GM21529 (cell line): ENCODE measurements around the gene C2orf81.
"Not testable (repeated sequence)": the region's sequence is repeated elsewhere in the genome, so short reads cannot be mapped to it uniquely, and the experiment has no call there.

Experiments
- ATAC-seq: cut with Tn5 transposase; IDR thresholded peaks from one replicate; pipeline ENCODE4 v1.9.1; 2021; ENCODE audit not compliant: unreplicated experiment

Gene C2orf81

GRCh38 chr2:74421221-74421870, at the start of gene C2orf81, which contains the start of gene WDR54:
C2orf81 (minus strand) TSS chr2:74421619; CDS start chr2:74421560, 59 bp downstream.
WDR54 (plus strand) TSS chr2:74421730; CDS start chr2:74422154, 424 bp downstream.
- peak; percentile 92 for ATAC-seq

GRCh38 chr2:74470742-74471141, 49.3 kb upstream of the C2orf81 start:
- ATAC-seq = not testable (repeated sequence)

GRCh38 chr2:74464406-74464805, 43.0 kb upstream of the C2orf81 start:
- ATAC-seq = peak; percentile 3

- no peak for ATAC-seq
Observed at GRCh38 chr2:74462786-74463105, 41.3 kb upstream of the C2orf81 start.

GRCh38 chr2:74462054-74462785, 40.8 kb upstream of the C2orf81 start:
- ATAC-seq = no peak

- no peak for ATAC-seq
Observed at GRCh38 chr2:74461187-74462053, 40.0 kb upstream of the C2orf81 start.

- not testable (repeated sequence) for ATAC-seq
Observed at GRCh38 chr2:74460187-74460586, 38.8 kb upstream of the C2orf81 start.

GRCh38 chr2:74459503-74460118, 38.2 kb upstream of the C2orf81 start:
- ATAC-seq = not testable (repeated sequence)

- no peak for ATAC-seq
Observed at GRCh38 chr2:74458938-74459363, 37.5 kb upstream of the C2orf81 start.

- ATAC-seq = peak; percentile 80
Observed at GRCh38 chr2:74458132-74458937, 36.9 kb upstream of the C2orf81 start, which contains the start of gene WBP1. WBP1 (plus strand) TSS chr2:74458438; CDS start chr2:74458603, 165 bp downstream.

DNA sequence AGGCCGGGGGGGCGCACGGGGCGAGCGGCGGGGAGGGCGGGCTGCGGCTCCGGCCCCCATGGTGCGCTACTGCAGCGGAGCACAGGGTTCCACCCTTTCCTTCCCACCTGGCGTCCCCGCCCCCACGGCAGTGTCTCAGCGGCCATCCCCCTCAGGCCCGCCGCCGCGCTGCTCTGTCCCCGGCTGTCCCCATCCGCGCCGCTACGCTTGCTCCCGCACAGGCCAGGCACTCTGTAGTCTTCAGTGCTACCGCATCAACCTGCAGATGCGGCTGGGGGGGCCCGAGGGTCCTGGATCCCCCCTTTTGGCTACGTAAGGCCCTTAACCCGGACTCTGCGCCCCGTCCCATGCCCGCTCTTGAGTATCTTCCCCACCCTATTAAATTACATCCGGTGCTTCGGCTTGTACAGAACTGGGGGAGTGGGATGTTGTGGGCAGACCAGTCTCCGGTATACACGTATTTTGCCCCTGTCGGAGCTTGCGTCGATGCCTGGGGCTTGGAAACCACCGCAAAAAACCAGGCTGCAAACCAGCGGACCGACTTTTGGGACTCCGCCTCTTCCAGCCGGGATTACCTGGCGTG, 36.2 kb upstream of the C2orf81 start:
- peak; percentile 34 for ATAC-seq

DNA sequence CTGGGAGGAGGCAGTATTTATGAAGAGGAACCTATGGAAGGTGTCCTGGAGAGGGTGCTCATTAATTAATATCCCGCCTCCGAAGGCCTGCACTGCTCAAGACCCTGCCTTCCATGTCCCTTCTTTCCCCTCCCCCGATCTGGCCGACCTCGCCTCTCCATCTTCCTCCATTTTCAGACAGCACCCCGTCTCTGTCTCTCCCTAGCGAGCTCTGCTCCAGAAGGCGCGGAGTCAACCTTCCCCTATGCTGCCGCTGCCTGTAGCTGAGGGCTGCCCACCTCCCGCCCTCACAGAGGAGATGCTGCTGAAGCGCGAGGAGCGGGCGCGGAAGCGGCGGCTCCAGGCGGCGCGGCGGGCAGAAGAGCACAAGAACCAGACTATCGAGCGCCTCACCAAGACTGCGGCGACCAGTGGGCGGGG, 35.7 kb upstream of the C2orf81 start:
- no peak for ATAC-seq

GRCh38 chr2:74454654-74455511, 33.5 kb upstream of the C2orf81 start, which contains the start of gene INO80B:
INO80B (plus strand) TSS chr2:74455087; CDS start chr2:74455117, 30 bp downstream.
- ATAC-seq = peak; percentile 36

GRCh38 chr2:74450570-74451190, 29.3 kb upstream of the C2orf81 start:
- no peak for ATAC-seq

DNA sequence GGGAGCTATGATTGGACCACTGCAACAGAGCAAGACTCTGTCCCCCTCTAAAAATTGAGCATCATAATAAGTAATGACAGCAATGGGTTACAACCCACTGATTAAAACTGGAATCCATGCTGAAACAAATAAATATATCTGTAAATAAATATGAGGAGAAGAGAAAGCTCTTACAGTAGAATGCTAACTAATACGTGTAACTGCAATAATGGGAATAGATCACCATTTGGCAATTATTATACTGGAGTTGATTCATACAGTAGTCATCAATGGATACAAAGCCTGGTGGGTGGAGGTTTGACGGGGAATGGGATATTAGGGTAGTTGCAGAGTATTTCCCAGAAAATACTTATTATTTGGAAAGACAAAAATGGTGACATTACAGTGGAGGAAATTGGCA, 27.4 kb upstream of the C2orf81 start:
- ATAC-seq = no peak

- no peak for ATAC-seq
Observed at GRCh38 chr2:74447230-74447999, 26.0 kb upstream of the C2orf81 start.

- ATAC-seq = no peak
Observed at GRCh38 chr2:74444498-74445318, 23.3 kb upstream of the C2orf81 start.
